Activated CD8-positive, alpha-beta T cell treated with anti-CD3 and anti-CD28 coated beads for 36 hours (primary cell): ENCODE measurements around the gene FAM20C. TPM values are rescaled to one million over a fixed set of nuclear protein-coding genes. Genes with fewer than 3 reads are reported as not detected.

Experiments
- ATAC-seq: fragments of 200-7000 bp; cut with Tn5 transposase; one replicate; pipeline ENCODE4 v1.10.0; 2021; ENCODE audit warnings: mild to moderate bottlenecking, moderate library complexity
- CTCF ChIA-PET: fragments of 350-600 bp; sonication (Branson Sonifier 250); formaldehyde crosslinking; loops from one replicate; lab custom pipeline; 2021; ENCODE audit warnings: antibody characterized with exemption; lab: Charles Lee
- POLR2A ChIA-PET: fragments of 350-600 bp; sonication (Branson Sonifier 250); formaldehyde crosslinking; loops from one replicate; lab custom pipeline; 2021; ENCODE audit warnings: antibody characterized with exemption; lab: Charles Lee
- DNase-seq: peaks from one replicate; pipeline ENCODE4 v3.0.0-alpha.2; 2020
- H3K27ac Mint-ChIP-seq: one replicate; pipeline ENCODE4 v1.8.0; 2021; ENCODE audit warnings: mild to moderate bottlenecking, mixed read lengths
- H3K27me3 Mint-ChIP-seq: one replicate; pipeline ENCODE4 v1.8.0; 2021; ENCODE audit warnings: mixed read lengths
- H3K36me3 Mint-ChIP-seq: one replicate; pipeline ENCODE4 v1.8.0; 2021; ENCODE audit warnings: low read depth, mixed read lengths
- H3K4me1 Mint-ChIP-seq: one replicate; pipeline ENCODE4 v1.8.0; 2021; ENCODE audit warnings: low read depth, mixed read lengths
- H3K4me3 Mint-ChIP-seq: one replicate; pipeline ENCODE4 v1.8.0; 2021; ENCODE audit warnings: mild to moderate bottlenecking, moderate library complexity, mixed read lengths
- H3K9me3 Mint-ChIP-seq: one replicate; pipeline ENCODE4 v1.8.0; 2021; ENCODE audit warnings: mixed read lengths
- intact Hi-C: fragments of 100-400 bp; cut with micrococcal nuclease; formaldehyde crosslinking; loops from one replicate; pipeline ENCODE4 v1.10.0; 2022
- total RNA-seq, 2 experiments: library from RNA; stranded (reverse); gene quantifications; one replicate each; pipeline ENCODE4 v1.2.3, GENCODE V29; 2021
- TF ChIP-seq, protein P1 (sequence below): fragments of 200-600 bp; IDR thresholded peaks from one replicate; pipeline ENCODE4 v1.8.0; 2022; ENCODE audit warnings: antibody characterized with exemption, mild to moderate bottlenecking

FAM20C gene
- total RNA-seq, 2 experiments from 2014 or later: 0.29 to 1.1 TPM

DNA sequence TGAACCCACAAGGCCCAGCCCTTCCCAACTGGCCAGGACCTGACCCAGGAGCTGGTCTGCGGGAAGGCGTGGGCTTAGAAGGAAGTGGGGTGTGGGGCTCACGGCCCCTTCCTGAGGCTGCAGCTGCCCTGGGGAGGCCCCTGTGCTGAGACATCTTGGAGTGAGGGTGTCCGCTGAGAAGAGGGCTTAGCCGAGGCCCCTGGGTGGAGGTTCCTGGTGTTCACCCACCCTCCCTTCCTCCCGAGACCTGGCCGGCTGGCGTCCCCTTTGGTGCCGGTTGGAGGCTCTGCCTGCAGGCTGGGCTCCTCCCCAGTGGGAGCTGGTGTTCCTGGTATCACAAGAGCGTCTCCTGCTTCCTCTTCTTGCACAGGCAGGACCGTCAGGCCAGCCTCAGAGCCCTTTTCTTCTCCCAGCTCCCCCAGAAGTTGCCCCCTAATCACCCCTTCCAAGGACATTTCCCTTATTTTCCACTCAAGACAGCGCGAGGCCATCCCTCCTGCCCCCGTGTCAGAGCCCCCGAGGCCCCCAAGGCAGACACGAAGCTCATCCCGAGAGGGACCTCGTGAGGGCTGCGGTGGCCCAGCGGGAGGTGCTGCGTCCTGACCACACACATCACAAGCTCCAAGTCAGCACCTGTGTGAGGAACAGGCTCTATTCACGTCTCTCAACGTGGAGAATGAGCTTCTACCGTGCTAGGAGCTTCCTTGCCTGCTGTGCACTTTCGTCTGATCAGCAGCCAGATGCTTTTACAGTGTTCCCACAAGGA is 25.1 kb upstream of the FAM20C start:
- peaks cover 8% of the 10 kb centered on the region for H3K27me3 Mint-ChIP-seq
- POLR2A ChIA-PET: interaction anchor here (1.0 kb wide), 1 partner anchor 20 kb away, joined by 4 read pairs; no protein-coding TSS in a partner anchor
- no peaks in the 10 kb centered on the region for H3K9me3 Mint-ChIP-seq

DNA sequence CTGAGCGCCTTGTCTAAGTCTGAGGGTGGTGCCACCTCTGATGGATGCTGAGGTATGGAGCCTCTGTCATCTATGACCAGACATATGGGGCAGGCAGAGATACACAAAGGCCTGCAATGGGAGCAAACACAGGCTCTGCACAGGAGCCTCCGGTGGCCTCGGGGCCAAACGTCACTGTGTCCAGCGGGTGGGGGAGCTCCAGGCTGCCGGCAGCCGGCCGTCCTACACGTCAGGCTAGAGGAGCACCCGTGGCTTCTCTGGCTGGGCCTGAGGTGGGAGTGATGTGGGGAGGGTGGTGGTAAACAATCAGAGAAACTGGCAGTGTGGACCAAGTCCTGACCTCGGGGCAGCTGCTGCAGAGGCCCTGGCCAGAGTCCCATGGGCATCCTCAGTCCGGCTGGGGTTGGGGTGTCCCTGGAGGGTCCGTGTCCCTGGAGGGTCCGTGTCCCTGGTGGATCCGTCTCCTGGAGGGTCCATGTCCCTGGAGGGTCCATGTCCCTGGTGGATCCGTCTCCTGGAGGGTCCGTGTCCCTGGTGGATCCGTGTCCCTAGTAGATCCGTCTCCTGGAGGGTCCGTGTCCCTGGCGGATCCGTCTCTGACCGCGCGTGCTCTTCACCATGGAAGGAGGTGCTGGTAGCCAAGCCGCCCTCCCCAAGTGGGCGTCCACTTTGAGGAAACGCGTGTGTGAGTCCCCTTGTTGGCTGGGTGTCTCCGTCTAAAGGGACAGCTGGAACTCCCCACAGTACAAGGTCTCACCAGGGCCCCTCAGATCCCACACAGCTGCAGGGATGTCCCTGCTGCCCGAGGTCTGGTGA is 24.2 kb upstream of the FAM20C start:
- Mint-ChIP-seq H3K4me3 (no peak overlapping the region), H3K4me1 (no peaks in the 10 kb centered on the region), H3K36me3 (no peaks in the 10 kb centered on the region), H3K27me3 (peaks cover 8% of the 10 kb centered on the region), H3K9me3 (no peaks in the 10 kb centered on the region), H3K27ac (no peak overlapping the region)
- CTCF ChIA-PET: no interaction called here
- POLR2A ChIA-PET: interaction anchor here (1.0 kb wide), 1 partner anchor 19 kb away, joined by 4 read pairs; no protein-coding TSS in a partner anchor
- ATAC-seq (no peak), DNase-seq (no peak)
- intact Hi-C loops: no loop called here
- TF ChIP-seq, protein P1, sequence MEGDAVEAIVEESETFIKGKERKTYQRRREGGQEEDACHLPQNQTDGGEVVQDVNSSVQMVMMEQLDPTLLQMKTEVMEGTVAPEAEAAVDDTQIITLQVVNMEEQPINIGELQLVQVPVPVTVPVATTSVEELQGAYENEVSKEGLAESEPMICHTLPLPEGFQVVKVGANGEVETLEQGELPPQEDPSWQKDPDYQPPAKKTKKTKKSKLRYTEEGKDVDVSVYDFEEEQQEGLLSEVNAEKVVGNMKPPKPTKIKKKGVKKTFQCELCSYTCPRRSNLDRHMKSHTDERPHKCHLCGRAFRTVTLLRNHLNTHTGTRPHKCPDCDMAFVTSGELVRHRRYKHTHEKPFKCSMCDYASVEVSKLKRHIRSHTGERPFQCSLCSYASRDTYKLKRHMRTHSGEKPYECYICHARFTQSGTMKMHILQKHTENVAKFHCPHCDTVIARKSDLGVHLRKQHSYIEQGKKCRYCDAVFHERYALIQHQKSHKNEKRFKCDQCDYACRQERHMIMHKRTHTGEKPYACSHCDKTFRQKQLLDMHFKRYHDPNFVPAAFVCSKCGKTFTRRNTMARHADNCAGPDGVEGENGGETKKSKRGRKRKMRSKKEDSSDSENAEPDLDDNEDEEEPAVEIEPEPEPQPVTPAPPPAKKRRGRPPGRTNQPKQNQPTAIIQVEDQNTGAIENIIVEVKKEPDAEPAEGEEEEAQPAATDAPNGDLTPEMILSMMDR: no peak

More for the DNA sequence above, 25.1 kb upstream of the FAM20C start:
- intact Hi-C loops: no loop called here
- Mint-ChIP-seq H3K4me1 (no peaks in the 10 kb centered on the region), H3K36me3 (no peaks in the 10 kb centered on the region), H3K4me3 (no peak overlapping the region), H3K27ac (no peak overlapping the region)
- DNase-seq (no peak), ATAC-seq (no peak)
- CTCF ChIA-PET: no interaction called here
- TF ChIP-seq, protein P1: no peak

DNA sequence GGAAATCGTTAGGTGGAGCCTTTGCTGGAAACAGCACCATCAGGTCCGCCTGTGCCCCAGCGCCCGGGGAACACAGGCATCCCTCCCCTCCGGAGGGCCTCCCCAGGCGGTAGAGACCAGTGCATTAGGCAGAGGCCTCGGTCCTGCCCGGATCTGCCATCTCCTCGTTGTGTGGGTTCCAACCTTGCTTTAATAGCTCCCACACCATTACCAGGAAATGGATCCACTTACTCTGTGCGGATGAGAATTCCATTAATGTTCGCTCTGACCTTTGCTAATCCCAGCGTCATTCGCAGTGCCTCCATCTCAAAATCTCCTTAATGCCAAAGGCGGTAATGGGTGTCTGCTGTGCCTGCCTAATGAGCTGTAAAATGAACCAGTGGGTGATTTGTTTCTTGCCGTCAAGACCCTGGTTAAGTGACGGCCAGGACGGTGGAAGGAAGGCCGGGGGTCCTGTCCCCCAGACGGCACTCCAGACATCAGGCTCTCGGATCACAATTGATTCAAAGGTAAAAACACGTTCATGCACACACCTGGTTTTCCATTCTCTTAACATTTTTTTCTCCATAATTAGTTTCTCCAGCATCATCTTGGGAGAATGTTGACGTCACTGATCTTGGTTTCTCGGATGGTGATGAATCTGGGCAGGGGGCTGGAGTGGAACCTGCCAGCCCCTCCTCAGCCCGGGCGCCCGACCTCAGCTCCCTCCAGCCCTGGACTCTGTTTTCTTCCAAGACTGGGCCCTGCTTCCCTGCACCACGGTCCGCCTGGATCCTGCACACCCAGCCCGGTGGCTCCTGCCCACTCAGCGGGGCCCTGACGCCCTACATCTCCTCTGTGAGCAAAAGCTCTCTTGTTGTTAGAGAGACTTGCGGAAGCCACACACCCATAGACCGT is 22.8 kb upstream of the FAM20C start:
- CTCF ChIA-PET: no interaction called here
- TF ChIP-seq, protein P1: no peak

DNA sequence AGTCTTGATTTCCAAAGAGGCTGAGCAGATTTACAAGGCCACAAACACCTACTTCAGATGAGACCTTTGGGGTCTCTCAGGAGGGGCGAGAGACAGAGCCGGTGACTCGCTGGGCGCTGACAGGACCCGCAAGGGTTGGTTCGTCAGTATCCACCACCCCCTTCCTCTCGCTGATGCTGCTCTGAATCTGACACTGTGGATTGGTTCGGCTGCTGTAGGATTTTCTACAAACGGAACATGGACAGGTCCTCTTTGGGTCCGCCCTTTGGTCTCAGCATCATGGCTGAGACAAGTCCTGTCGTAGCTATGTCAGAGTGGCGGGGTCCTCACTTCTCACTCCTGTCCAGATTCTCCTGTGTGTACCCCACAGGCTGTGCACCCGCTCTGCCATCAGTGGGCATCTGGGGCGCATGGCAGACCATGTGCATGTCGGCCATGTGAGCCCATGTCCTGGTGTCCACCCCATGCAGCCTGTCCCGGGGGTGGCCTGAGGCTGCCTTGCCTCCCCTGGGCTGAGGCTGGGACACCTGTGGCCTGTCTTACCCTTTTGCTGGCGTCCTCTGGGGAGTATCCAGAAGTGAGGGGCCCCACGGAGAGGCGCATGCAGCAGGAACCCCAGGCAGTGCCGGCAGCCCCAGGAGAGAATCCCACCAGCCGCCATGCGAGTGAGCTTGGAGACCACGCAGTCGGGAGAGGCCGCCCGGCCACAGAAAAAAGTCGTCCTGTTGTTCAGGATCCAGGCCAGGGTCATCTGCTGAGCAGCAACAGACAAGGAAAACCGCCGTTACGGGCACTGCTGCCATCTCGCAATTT is 21.6 kb upstream of the FAM20C start:
- ChIA-PET CTCF (no interaction called here), POLR2A (no interaction called here)
- TF ChIP-seq, protein P1: no peak
- H3K4me1 Mint-ChIP-seq: no peaks in the 10 kb centered on the region
- ATAC-seq (no peak), DNase-seq (no peak)
- intact Hi-C loops: no loop called here
- H3K36me3 Mint-ChIP-seq: no peaks in the 10 kb centered on the region
- peaks cover 4% of the 10 kb centered on the region for H3K27me3 Mint-ChIP-seq
- H3K27ac Mint-ChIP-seq: no peak overlapping the region
- H3K9me3 Mint-ChIP-seq: no peaks in the 10 kb centered on the region
- no peak overlapping the region for H3K4me3 Mint-ChIP-seq

More for the DNA sequence above, 22.8 kb upstream of the FAM20C start:
- intact Hi-C loops: no loop called here
- H3K27me3 Mint-ChIP-seq: peaks cover 8% of the 10 kb centered on the region
- H3K36me3 Mint-ChIP-seq: no peaks in the 10 kb centered on the region
- no peak overlapping the region for H3K4me3 Mint-ChIP-seq
- DNase-seq (no peak), ATAC-seq (no peak)
- H3K27ac Mint-ChIP-seq: no peak overlapping the region
- H3K4me1 Mint-ChIP-seq: no peaks in the 10 kb centered on the region
- POLR2A ChIA-PET: no interaction called here
- no peaks in the 10 kb centered on the region for H3K9me3 Mint-ChIP-seq
